ENCODE data around the gene DOCK6. TPM values are rescaled to one million over a fixed set of nuclear protein-coding genes. Genes with fewer than 3 reads are reported as not detected.

The DOCK6 gene
- polyA plus RNA-seq, 1 donor from 2014 or later = not detected

GRCh38 chr19:11248852-11249251 is 13.5 kb downstream of the DOCK6 start:
- Histone ChIP-seq H3K79me2 (replicated peaks; ENCODE audit: insufficient read depth, low read length) (no peaks in the 10 kb centered on the region), H4K20me1 (ENCODE audit: insufficient read depth) (no peaks in the 10 kb centered on the region), H3K4me3 (ENCODE audit: low read length) (no peak overlapping the region), H3F3A (ENCODE audit: insufficient read depth, low read length, poor library complexity, severe bottlenecking) (no peaks in the 10 kb centered on the region), H3K4me2 (ENCODE audit: low read length) (no peak overlapping the region), H3K9ac (ENCODE audit: low read length) (no peak overlapping the region), H3K9me3 (ENCODE audit: low read length) (no peaks in the 10 kb centered on the region), H3K36me3 (ENCODE audit: insufficient read depth, low read length) (no peaks in the 10 kb centered on the region), H3K27me3 (ENCODE audit: insufficient read depth, low read depth, low read length) (no peaks in the 10 kb centered on the region), H2AFZ (ENCODE audit: low read depth, low read length) (no peak overlapping the region), H3K27ac (ENCODE audit: low read length) (no peak overlapping the region), H3K9me2 (ENCODE audit: insufficient read depth, low read length) (no peaks in the 10 kb centered on the region)
- TF ChIP-seq CTCF (IDR thresholded peaks at IDR 0.05; ENCODE audit: poor library complexity, severe bottlenecking) (no peak), RAD21 (conservative IDR thresholded peaks at IDR 0.05) (no peak), SMC3 (conservative IDR thresholded peaks at IDR 0.05; ENCODE audit: poor library complexity) (no peak), EZH2 (IDR thresholded peaks at IDR 0.05; ENCODE audit: borderline replicate concordance, insufficient read depth, low read length, poor library complexity, severe bottlenecking) (no peak), MXI1 (conservative IDR thresholded peaks at IDR 0.05; ENCODE audit: poor library complexity, severe bottlenecking) (no peak), EP300 (conservative IDR thresholded peaks at IDR 0.05; ENCODE audit: poor library complexity, severe bottlenecking) (no peak), TAF1 (IDR thresholded peaks at IDR 0.05; ENCODE audit: low read depth) (no peak), POLR2AphosphoS5 (IDR thresholded peaks at IDR 0.05) (no peak), REST (IDR thresholded peaks at IDR 0.05; ENCODE audit: borderline replicate concordance) (no peak)

GRCh38 chr19:11247934-11248333 is 14.4 kb downstream of the DOCK6 start:
- Histone ChIP-seq H3K79me2 (replicated peaks; ENCODE audit: insufficient read depth, low read length) (no peaks in the 10 kb centered on the region), H3F3A (ENCODE audit: insufficient read depth, low read length, poor library complexity, severe bottlenecking) (no peaks in the 10 kb centered on the region), H3K9me2 (ENCODE audit: insufficient read depth, low read length) (no peaks in the 10 kb centered on the region), H3K4me2 (ENCODE audit: low read length) (no peak overlapping the region), H3K4me3 (ENCODE audit: low read length) (no peak overlapping the region), H3K27ac (ENCODE audit: low read length) (no peak overlapping the region), H3K9ac (ENCODE audit: low read length) (no peak overlapping the region), H3K36me3 (ENCODE audit: insufficient read depth, low read length) (no peaks in the 10 kb centered on the region), H4K20me1 (ENCODE audit: insufficient read depth) (no peaks in the 10 kb centered on the region), H2AFZ (ENCODE audit: low read depth, low read length) (no peak overlapping the region), H3K27me3 (ENCODE audit: insufficient read depth, low read depth, low read length) (no peaks in the 10 kb centered on the region), H3K9me3 (ENCODE audit: low read length) (no peaks in the 10 kb centered on the region)
- no peak for TF ChIP-seq SMC3 (conservative IDR thresholded peaks at IDR 0.05; ENCODE audit: poor library complexity)
- no peak for TF ChIP-seq REST (IDR thresholded peaks at IDR 0.05; ENCODE audit: borderline replicate concordance)
- TF ChIP-seq RAD21 (conservative IDR thresholded peaks at IDR 0.05) = no peak
- TF ChIP-seq TAF1 (IDR thresholded peaks at IDR 0.05; ENCODE audit: low read depth) = no peak
- no peak for TF ChIP-seq EP300 (conservative IDR thresholded peaks at IDR 0.05; ENCODE audit: poor library complexity, severe bottlenecking)
- no peak for TF ChIP-seq CTCF (IDR thresholded peaks at IDR 0.05; ENCODE audit: poor library complexity, severe bottlenecking)

Data from neural cell (in vitro differentiated cells).